Measurements from ENCODE around the gene CACNB2.

Gene CACNB2

DNA sequence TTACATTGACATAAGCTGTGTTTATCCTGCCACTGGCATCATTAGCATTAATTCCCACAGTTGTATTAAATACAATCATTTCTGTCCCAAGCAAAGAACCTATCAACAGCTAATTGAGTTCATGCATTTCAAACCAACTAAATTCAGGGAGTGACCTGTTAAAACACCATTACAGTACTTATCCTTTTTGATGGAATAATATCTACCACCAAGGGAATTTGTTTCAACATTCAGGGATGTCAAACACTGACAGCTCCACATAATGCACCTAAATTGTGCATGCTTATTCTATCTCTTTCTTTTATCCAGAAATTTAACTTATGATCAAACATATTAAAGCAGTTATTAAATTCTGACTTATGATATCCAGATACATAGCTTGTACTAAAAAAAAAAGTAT, 374.3 kb downstream of the CACNB2 start:
- DNase-seq (ENCODE audit: low read depth in 1 of 2, low spot score in 1 of 2) = no peak
- TF ChIP-seq, protein P1, sequence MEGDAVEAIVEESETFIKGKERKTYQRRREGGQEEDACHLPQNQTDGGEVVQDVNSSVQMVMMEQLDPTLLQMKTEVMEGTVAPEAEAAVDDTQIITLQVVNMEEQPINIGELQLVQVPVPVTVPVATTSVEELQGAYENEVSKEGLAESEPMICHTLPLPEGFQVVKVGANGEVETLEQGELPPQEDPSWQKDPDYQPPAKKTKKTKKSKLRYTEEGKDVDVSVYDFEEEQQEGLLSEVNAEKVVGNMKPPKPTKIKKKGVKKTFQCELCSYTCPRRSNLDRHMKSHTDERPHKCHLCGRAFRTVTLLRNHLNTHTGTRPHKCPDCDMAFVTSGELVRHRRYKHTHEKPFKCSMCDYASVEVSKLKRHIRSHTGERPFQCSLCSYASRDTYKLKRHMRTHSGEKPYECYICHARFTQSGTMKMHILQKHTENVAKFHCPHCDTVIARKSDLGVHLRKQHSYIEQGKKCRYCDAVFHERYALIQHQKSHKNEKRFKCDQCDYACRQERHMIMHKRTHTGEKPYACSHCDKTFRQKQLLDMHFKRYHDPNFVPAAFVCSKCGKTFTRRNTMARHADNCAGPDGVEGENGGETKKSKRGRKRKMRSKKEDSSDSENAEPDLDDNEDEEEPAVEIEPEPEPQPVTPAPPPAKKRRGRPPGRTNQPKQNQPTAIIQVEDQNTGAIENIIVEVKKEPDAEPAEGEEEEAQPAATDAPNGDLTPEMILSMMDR (IDR thresholded peaks at IDR 0.05; ENCODE audit: insufficient read depth, low read length) = no peak
- TF ChIP-seq, protein P2, sequence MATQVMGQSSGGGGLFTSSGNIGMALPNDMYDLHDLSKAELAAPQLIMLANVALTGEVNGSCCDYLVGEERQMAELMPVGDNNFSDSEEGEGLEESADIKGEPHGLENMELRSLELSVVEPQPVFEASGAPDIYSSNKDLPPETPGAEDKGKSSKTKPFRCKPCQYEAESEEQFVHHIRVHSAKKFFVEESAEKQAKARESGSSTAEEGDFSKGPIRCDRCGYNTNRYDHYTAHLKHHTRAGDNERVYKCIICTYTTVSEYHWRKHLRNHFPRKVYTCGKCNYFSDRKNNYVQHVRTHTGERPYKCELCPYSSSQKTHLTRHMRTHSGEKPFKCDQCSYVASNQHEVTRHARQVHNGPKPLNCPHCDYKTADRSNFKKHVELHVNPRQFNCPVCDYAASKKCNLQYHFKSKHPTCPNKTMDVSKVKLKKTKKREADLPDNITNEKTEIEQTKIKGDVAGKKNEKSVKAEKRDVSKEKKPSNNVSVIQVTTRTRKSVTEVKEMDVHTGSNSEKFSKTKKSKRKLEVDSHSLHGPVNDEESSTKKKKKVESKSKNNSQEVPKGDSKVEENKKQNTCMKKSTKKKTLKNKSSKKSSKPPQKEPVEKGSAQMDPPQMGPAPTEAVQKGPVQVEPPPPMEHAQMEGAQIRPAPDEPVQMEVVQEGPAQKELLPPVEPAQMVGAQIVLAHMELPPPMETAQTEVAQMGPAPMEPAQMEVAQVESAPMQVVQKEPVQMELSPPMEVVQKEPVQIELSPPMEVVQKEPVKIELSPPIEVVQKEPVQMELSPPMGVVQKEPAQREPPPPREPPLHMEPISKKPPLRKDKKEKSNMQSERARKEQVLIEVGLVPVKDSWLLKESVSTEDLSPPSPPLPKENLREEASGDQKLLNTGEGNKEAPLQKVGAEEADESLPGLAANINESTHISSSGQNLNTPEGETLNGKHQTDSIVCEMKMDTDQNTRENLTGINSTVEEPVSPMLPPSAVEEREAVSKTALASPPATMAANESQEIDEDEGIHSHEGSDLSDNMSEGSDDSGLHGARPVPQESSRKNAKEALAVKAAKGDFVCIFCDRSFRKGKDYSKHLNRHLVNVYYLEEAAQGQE (IDR thresholded peaks at IDR 0.05; ENCODE audit: insufficient replicate concordance, low read depth) = no peak
- TF ChIP-seq GABPA (IDR thresholded peaks at IDR 0.05; ENCODE audit: low read depth) (no peak), SPI1 (IDR thresholded peaks at IDR 0.05; ENCODE audit: borderline replicate concordance, low read depth) (no peak), POLR2AphosphoS5 (IDR thresholded peaks at IDR 0.05; ENCODE audit: low read depth) (no peak)

DNA sequence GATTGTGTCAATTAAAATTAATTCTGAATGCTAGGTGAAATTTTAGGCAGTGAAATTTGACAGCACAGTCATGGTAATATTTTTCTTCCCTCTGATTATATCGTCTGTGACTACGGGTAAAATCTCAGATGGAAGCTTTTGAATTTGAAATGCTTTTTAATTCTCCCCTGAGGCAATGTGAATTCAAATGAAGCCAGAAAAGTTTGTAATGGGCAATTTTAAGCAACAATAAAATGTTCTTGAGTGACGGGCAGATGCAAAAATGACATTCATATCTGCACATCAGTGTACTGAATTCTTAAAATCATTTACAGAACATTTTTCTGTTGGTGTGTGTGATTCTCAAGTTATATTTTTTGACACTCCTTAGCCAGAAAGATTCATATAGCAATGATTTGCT, 376.6 kb downstream of the CACNB2 start:
- H3K27me3 ChIP-seq (ENCODE audit: insufficient read depth, poor library complexity, severe bottlenecking) = no peaks in the 10 kb centered on the region
- no peak for DNase-seq (ENCODE audit: low read depth in 1 of 2, low spot score in 1 of 2)
- no peak overlapping the region for H3K27ac ChIP-seq (replicated peaks)
- TF ChIP-seq, protein P2 (IDR thresholded peaks at IDR 0.05; ENCODE audit: insufficient replicate concordance, low read depth) = no peak
- TF ChIP-seq SPI1 (IDR thresholded peaks at IDR 0.05; ENCODE audit: borderline replicate concordance, low read depth) = no peak
- TF ChIP-seq POLR2AphosphoS5 (IDR thresholded peaks at IDR 0.05; ENCODE audit: low read depth) = no peak
- no peak for TF ChIP-seq GABPA (IDR thresholded peaks at IDR 0.05; ENCODE audit: low read depth)
- H3K4me3 ChIP-seq (replicated peaks; ENCODE audit: insufficient read depth, low read length) = no peak overlapping the region

More for the DNA sequence above, 374.3 kb downstream of the CACNB2 start:
- Histone ChIP-seq H3K27me3 (ENCODE audit: insufficient read depth, poor library complexity, severe bottlenecking) (no peaks in the 10 kb centered on the region), H3K4me3 (replicated peaks; ENCODE audit: insufficient read depth, low read length) (no peak overlapping the region), H3K27ac (replicated peaks) (no peak overlapping the region)

DNA sequence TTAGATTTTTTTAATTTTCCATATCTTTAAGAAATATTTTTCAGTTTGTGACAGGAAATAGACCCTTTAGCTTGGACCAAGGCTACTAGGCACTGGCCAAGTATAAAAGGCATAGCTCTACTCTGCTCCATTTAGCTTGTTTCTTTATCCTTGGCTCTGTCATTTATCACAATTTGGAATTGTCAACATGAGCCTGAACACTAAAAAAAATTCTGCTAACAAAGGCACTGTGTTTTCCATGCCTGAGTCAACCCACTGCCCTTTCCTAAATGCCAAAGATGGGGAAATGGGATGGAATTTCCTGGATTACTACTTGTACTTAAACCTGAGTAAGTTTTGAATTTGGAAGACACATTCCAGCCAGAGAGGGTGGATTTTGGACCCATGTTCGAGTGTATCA, 382.8 kb downstream of the CACNB2 start:
- no peak for TF ChIP-seq POLR2AphosphoS5 (IDR thresholded peaks at IDR 0.05; ENCODE audit: low read depth)
- no peak for TF ChIP-seq SPI1 (IDR thresholded peaks at IDR 0.05; ENCODE audit: borderline replicate concordance, low read depth)
- no peak for TF ChIP-seq GABPA (IDR thresholded peaks at IDR 0.05; ENCODE audit: low read depth)
- TF ChIP-seq, protein P1 (IDR thresholded peaks at IDR 0.05; ENCODE audit: insufficient read depth, low read length) = no peak
- TF ChIP-seq, protein P2 (IDR thresholded peaks at IDR 0.05; ENCODE audit: insufficient replicate concordance, low read depth) = no peak
- no peak for DNase-seq (ENCODE audit: low read depth in 1 of 2, low spot score in 1 of 2)
- H3K27ac ChIP-seq (replicated peaks) = no peak overlapping the region
- no peaks in the 10 kb centered on the region for H3K27me3 ChIP-seq (ENCODE audit: insufficient read depth, poor library complexity, severe bottlenecking)
- H3K4me3 ChIP-seq (replicated peaks; ENCODE audit: insufficient read depth, low read length) = no peak overlapping the region

Measured in HL-60 (cell line).